WERI-Rb-1 (cell line): ENCODE results near the gene ZNF407.
A peak's percentile ranks its signal among the peaks of the same experiment; 100 is the strongest.
"Not testable (repeated sequence)": the region's sequence is repeated elsewhere in the genome, so short reads cannot be mapped to it uniquely, and the experiment has no call there.

Experiments used
- DNase-seq: peaks from one replicate; pipeline ENCODE4 v3.0.0-alpha.2; 2020
- H3K27ac ChIP-seq: fragments of 250-450 bp; sonication (Bioruptor Pico); 2 replicates; pipeline ENCODE4 v1.5.1; 2020; ENCODE audit warnings: mild to moderate bottlenecking, moderate library complexity
- H3K27me3 ChIP-seq: fragments of 250-450 bp; sonication (Bioruptor Pico); 2 replicates; pipeline ENCODE4 v1.5.1; 2021; ENCODE audit warnings: mild to moderate bottlenecking, low read depth, moderate library complexity; ENCODE audit not compliant: insufficient read depth, severe bottlenecking
- H3K36me3 ChIP-seq: fragments of 250-450 bp; sonication (Bioruptor Pico); 2 replicates; pipeline ENCODE4 v1.5.1; 2020; ENCODE audit warnings: mild to moderate bottlenecking, moderate library complexity
- H3K4me3 ChIP-seq: 2 replicates; pipeline ENCODE4 v1.5.1; 2011; ENCODE audit warnings: low read depth, mild to moderate bottlenecking, control low read depth, low read length
- H3K9me3 ChIP-seq: fragments of 250-450 bp; sonication (Bioruptor Pico); 2 replicates; pipeline ENCODE4 v1.5.1; 2021; ENCODE audit warnings: mild to moderate bottlenecking, moderate library complexity; ENCODE audit not compliant: severe bottlenecking
- CTCF ChIP-seq: IDR thresholded peaks from 2 replicates; pipeline ENCODE4 v1.5.1; 2011; ENCODE audit warnings: low read depth, mild to moderate bottlenecking, control low read depth, inconsistent platforms, low read length

ZNF407 gene

GRCh38 chr18:74963820-74964446, 366.3 kb downstream of the ZNF407 start:
- Histone ChIP-seq H3K9me3 (no peaks in the 10 kb centered on the region), H3K4me3 (no peak overlapping the region), H3K27me3 (no peaks in the 10 kb centered on the region), H3K36me3 (no peaks in the 10 kb centered on the region), H3K27ac (no peak overlapping the region)
- peak; percentile 60 for DNase-seq
- peak; percentile 63 for TF ChIP-seq CTCF

DNA sequence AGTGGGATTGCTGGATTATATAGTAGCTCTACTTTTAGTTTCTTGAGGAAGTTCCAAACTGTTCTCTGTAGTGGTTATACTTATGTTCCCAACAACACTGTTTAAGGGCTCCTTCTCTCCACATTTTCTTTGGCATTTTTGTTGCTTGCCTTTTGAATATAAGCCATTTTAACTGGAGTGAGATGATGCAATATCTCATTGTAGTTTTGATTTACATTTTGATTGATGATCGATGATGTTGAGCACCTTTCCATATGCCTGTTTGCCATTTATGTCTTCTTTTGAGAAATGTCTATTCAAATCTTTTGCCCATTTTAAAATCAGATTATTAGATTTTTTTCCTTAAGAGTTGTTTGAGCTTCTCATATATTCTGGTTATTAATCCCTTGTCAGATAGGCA, 368.0 kb downstream of the ZNF407 start:
- Histone ChIP-seq H3K36me3 (no peaks in the 10 kb centered on the region), H3K9me3 (no peaks in the 10 kb centered on the region), H3K27ac (no peak overlapping the region), H3K27me3 (no peaks in the 10 kb centered on the region), H3K4me3 (no peak overlapping the region)
- TF ChIP-seq CTCF, result no peak
- DNase-seq, result no peak

GRCh38 chr18:74967438-74967837, 369.8 kb downstream of the ZNF407 start:
- no peak for DNase-seq
- Histone ChIP-seq H3K27ac (no peak overlapping the region), H3K36me3 (no peaks in the 10 kb centered on the region), H3K4me3 (no peak overlapping the region), H3K27me3 (no peaks in the 10 kb centered on the region), H3K9me3 (no peaks in the 10 kb centered on the region)
- TF ChIP-seq CTCF, result no peak

DNA sequence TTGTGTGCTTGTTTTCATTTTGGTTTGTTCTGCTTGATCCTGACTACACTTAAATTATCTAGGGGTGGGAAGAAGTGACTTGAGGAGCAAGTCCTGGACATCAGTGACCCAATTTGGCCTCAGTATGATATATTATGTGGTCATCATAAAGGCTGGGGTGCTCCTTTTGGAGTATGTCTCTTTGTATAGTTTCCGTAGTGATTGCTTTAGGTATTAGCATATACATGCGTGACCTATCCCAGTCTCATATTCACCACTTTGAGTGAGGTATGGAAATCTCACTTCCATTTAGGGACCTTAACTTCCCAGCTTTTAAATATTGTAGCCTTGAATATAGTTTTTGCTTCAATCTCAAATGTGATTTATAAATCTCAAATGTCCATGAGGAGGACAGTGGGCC, 370.3 kb downstream of the ZNF407 start:
- no peak for TF ChIP-seq CTCF
- Histone ChIP-seq H3K27ac (no peak overlapping the region), H3K4me3 (no peak overlapping the region), H3K36me3 (no peaks in the 10 kb centered on the region), H3K27me3 (no peaks in the 10 kb centered on the region), H3K9me3 (no peaks in the 10 kb centered on the region)
- DNase-seq, result no peak

DNA sequence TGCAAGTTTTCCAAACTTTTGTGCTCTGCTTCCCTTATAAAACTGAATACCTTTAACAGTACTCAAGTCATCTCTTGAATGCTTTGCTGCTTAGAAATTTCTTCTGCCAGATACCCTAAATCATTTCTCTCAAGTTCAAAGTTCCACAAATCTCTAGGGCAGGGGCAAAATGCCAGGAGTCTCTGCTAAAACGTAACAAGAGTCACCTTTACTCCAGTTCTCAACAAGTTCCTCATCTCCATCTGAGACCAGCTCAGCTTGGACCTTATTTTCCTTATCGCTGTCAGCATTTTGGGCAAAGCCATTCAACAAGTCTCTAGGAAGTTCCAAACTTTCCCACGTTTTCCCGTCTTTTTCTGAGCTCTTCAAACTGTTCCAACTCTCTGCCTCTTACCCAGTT, 373.7 kb downstream of the ZNF407 start:
- H3K36me3 ChIP-seq, H3K9me3 ChIP-seq, H3K27me3 ChIP-seq, H3K27ac ChIP-seq, H3K4me3 ChIP-seq, DNase-seq: not testable (repeated sequence)

GRCh38 chr18:74971776-74972175, 374.1 kb downstream of the ZNF407 start:
- not testable (repeated sequence) for H3K4me3 ChIP-seq, DNase-seq, H3K27ac ChIP-seq, H3K36me3 ChIP-seq, H3K27me3 ChIP-seq, H3K9me3 ChIP-seq

DNA sequence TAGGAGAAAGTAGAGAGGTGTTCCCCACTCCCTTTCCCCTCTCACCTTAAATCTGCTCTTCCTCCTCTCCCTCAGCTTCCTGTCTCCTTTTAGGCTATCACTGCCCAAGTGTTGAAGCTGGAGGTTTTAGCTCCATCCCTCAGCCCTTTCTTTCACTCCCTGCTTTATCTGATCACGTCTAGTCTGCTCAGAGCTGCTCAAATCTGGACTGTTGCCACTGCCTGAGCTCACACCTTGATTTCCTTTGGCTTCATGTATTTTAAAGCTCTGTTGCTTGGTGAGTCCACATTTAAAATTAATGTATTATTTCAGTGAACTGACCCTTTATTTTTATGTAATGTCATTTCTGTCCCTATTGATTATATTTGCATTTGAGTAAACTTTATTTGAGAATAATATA, 374.7 kb downstream of the ZNF407 start:
- no peaks in the 10 kb centered on the region for H3K27me3 ChIP-seq
- H3K9me3 ChIP-seq, result no peaks in the 10 kb centered on the region
- no peak overlapping the region for H3K4me3 ChIP-seq
- H3K27ac ChIP-seq, result no peak overlapping the region
- TF ChIP-seq CTCF, result no peak
- DNase-seq, result no peak
- H3K36me3 ChIP-seq, result no peaks in the 10 kb centered on the region
